HL-60/S4 (cell line): Measurements from ENCODE around the gene KRTAP5-2.

ENCODE experiments used
- in situ Hi-C: fragments of 300-500 bp; cut with MboI; formaldehyde crosslinking; loops from 2 replicates; pipeline ENCODE4 v1.14.3; 2022; ENCODE audit warnings: low sequenced_read_pairs

Gene KRTAP5-2

DNA sequence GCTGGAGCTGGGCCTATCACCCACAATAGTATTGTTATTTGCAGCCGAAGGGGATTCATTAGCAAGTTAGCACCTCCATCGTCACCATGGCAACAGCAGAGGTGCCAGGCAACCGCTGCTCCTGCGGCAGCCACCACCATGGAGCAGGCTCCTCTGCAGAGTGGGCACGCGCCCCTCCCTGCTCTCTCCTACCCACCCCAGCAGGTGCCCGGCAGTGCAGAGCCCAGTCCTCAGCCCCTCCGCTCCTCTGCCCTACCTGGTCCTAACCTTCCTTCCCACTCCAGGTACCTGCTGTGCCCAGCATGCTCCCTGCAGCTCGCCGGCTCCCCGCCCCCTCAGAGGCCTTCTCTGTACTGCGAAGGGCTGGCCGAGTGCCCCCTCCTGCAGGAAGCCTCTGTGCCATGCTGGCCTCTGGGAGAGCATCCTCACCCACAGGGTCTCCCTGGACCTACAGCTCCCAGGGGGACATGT lies 29.6 kb downstream of the KRTAP5-2 start:
- in situ Hi-C loops = no loop called here

- in situ Hi-C loops = no loop called here
These were observed 30.4 kb downstream of the KRTAP5-2 start for GRCh38 chr11:1567721-1568100.

- in situ Hi-C loops = no loop called here
These were observed 30.9 kb downstream of the KRTAP5-2 start for GRCh38 chr11:1567052-1567720.

GRCh38 chr11:1566381-1567051 lies 31.6 kb downstream of the KRTAP5-2 start:
- in situ Hi-C loops = no loop called here

DNA sequence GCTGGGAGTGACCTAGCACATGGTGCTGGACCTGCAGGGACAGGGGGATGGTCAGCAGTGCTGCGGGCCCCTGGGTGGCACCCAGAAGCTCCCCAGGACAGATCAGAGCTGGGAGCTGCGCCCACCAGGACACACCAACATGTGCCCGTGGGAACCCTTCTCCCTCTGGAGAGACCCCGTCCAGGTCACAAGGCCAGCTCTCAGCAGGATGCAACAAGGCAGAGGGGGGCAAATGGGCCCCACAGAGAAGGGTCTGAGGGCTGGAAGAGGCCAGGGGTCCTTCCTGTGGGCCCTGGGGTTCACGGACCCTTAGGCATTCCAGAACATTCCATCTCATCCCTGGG lies 32.2 kb downstream of the KRTAP5-2 start:
- in situ Hi-C loops = no loop called here

GRCh38 chr11:1565173-1565903 lies 32.8 kb downstream of the KRTAP5-2 start:
- in situ Hi-C loops = no loop called here

DNA sequence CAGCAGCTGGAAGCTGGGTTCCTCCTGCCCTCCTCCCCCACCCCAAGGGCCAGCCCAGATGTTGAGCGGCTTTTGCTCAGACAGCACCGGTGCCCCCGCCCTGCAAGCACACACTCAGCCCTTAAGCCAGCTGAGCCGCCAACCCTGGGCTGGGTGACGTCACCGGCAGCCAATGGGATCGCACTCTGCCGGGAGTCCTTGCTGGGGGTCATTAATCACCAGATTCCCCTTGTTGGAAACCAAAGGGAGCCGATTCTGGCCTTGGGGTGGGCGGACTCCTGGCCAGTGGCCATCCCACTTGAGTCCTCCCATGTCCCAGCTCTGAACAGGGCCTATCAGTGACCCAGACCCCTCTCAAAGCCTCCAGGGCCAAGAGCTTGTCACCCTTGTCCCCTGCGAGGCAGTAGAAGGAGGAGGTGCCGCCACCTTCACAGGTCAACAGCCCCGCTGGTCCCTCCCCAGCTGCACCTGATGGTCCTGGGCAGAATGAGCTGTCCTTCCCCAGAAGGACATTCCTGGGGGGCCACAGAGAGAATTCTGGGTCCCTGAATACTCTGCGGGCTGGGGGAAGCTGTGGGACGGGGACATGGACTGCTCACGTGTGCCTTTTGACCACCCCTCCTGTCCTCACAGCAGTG lies 33.4 kb downstream of the KRTAP5-2 start:
- in situ Hi-C loops = no loop called here

- in situ Hi-C loops = no loop called here
These were observed 34.2 kb downstream of the KRTAP5-2 start for GRCh38 chr11:1563697-1564534.

DNA sequence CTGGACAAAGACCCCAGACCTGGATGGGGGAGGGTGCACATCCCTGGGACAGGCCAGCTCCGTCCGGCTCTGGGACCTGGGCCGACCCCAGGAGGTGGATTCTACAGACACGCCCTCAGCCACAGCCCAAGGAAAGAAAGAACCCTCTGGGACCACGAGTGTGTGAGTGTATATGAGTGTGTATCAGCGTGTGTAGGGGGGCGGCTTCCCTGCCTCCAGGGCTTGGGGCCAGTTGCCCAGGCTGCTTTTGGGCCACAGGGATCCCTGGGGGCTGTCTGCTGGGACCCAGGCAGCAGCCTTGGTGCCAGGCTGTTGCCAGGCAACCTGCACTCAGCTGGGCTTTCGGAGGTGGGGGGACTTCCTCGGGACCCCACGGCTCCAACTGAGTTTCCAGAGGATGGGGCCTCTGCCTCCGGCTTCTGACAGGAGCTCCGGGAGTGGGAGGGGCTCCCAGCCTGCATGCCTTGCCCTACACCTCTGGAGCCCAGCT lies 34.9 kb downstream of the KRTAP5-2 start:
- in situ Hi-C loops = no loop called here

- in situ Hi-C loops = no loop called here
These were observed 35.5 kb downstream of the KRTAP5-2 start for GRCh38 chr11:1562469-1563148.

DNA sequence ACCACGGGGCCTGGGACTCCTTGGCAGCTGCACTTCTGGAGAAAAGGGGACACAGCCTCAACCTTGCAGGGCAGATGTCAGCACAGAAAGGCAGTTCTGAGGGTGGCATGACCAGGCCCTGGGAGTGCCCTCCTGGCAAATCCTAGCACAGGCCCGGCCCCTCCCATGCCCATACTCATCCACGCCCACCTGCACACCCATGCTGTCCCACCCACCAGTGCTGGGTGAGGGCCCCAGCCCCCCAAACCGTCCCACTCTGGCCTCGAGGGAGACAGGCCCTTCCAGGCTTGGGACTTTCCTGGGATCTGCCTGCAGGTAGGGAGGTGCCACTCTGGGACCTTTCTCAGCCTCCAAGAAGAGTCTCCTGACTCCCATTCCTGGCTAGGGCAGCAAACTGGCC lies 36.1 kb downstream of the KRTAP5-2 start:
- in situ Hi-C loops = no loop called here

DNA sequence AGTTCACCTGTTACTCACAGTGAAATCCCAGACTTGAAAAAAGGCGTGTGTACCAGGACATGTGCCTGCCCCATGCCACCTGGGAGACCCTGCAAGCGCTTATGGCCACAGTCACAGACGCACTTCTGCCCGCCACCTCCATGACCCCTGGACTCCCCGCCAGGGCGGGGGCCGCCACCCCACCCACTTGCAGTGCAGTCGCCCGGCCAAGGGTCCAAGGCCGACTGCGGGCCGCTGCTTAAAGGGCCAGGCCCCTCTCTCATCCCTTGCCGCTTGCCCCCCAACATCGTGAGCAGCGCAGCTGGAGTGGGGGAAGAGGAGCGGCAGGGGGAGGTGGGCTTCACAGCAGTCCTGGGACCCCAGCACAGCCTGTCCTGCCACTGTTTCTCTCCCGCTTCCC lies 36.8 kb downstream of the KRTAP5-2 start:
- in situ Hi-C loops = no loop called here

DNA sequence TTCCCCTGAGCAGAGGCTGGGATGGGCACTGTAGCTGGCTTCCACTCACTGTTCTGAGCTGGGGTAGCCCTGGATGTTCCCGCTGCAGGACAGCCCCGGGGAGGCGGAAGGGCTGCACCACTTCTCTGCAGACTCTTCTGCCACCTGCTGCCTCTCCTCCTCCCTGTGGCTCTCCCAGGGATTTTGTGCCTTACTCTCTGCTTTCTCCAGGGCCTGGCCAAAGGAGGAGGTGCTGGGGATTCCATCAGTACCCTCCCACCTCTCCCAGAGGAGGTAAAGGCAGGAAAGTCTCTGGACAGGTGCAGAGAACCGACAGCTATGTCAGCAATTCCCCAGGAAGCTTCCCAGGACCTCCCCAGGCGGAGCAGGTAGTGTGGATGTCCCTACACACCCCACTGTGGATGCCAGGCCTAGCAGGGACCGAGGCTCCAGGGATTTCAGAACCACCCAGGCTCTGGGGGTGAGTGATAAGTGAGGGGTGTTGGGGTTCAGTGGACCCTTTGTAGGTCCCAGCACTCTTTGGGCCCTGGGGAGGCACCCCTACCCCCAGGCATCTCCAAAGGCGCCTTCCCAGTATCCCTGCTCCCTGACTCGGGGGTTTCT lies 37.3 kb downstream of the KRTAP5-2 start:
- in situ Hi-C loops = no loop called here

- in situ Hi-C loops = no loop called here
These were observed 38.0 kb downstream of the KRTAP5-2 start for GRCh38 chr11:1560002-1560648.

- in situ Hi-C loops = no loop called here
These were observed 38.8 kb downstream of the KRTAP5-2 start for GRCh38 chr11:1559111-1559951.

DNA sequence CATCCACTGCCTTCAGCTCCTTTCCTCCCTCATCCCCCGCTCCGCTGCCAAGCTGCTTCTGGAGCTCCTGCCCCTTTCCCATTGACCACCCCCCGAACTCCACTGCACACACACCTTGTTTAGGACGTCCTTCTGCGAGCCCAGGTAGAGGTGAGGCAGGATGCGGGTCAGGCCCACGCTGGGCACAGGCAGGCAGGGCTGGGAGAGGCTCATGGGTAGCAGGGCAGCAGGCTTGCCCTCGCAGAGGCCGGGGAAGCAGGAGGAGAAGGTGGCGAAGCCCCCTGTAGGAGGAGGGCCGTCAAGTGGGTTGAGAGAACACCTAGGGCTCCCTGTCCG lies 39.4 kb downstream of the KRTAP5-2 start:
- in situ Hi-C loops = no loop called here

DNA sequence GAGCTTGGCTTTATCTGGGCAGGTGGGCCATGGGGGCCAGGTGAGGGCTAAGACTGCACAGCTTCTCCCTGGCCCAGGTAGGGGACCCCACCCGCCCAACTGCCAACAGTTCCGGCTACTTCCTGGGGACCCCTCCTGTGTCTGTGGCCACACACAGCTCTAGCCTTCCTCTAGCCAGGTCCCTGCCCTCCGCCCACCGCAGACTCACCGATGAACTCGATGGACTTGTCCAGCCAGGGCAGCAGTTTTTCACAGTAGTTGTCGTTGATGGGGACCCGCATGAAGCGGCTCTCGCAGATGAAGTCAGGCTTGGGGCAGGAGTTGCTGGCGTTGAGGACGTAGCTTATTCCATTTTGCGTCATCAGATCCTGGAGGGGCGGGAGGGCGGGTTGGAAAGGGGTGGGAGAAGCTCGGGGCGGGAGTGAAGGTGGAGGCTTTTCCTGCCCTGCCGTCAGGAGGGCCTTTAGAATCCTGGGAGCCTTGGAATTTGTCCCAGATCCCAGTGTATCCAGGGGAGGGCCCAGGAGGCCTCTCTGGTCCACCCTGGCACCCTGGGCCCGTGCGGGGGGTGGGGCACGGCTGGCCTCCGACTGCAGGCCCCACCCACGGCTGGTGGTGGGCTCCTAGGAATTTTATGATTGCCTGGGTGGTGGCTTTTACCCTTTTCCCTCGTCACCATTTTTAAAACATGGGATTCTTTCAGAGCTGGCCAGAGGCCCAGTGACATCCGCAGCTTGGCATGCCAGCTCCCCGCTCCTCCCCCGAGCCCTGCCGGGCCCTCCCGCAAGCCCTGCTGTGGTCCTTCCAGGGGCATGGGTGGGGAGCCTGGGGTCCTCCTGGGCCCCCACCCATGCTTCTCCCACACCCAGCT lies 40.0 kb downstream of the KRTAP5-2 start:
- in situ Hi-C loops = no loop called here
